Germinal center (tissue), 1 donor: ENCODE results near the gene MEG3.

ENCODE experiments used
- DNase-seq: peaks from one replicate; pipeline ENCODE4 v3.0.0; 2012; ENCODE audit warnings: mixed read lengths, low spot score

Gene MEG3

GRCh38 chr14:100846309-100846859 lies 20.5 kb downstream of the MEG3 start:
- DNase-seq: no peak

GRCh38 chr14:100849115-100849781 lies 23.3 kb downstream of the MEG3 start:
- no peak for DNase-seq

GRCh38 chr14:100850841-100851585 lies 25.1 kb downstream of the MEG3 start:
- peak; percentile 71 for DNase-seq

- no peak for DNase-seq
These were observed 25.6 kb downstream of the MEG3 start for GRCh38 chr14:100851586-100851916.

- DNase-seq: no peak
These were observed 26.2 kb downstream of the MEG3 start for GRCh38 chr14:100851946-100852620.

GRCh38 chr14:100854435-100854834 lies 28.5 kb downstream of the MEG3 start:
- no peak for DNase-seq

GRCh38 chr14:100855256-100855930 lies 29.5 kb downstream of the MEG3 start:
- no peak for DNase-seq

GRCh38 chr14:100856056-100856950 lies 30.4 kb downstream of the MEG3 start:
- no peak for DNase-seq

- DNase-seq: no peak
These were observed 31.5 kb downstream of the MEG3 start for GRCh38 chr14:100857233-100857922.

- no peak for DNase-seq
These were observed 32.3 kb downstream of the MEG3 start for GRCh38 chr14:100857923-100858837.

- DNase-seq: no peak
These were observed 32.9 kb downstream of the MEG3 start for GRCh38 chr14:100858838-100859220.

- no peak for DNase-seq
These were observed 33.9 kb downstream of the MEG3 start for GRCh38 chr14:100859781-100860180.

- no peak for DNase-seq
These were observed 34.8 kb downstream of the MEG3 start for GRCh38 chr14:100860556-100861187.

GRCh38 chr14:100861188-100861936 lies 35.4 kb downstream of the MEG3 start:
- no peak for DNase-seq

- no peak for DNase-seq
These were observed 36.0 kb downstream of the MEG3 start for GRCh38 chr14:100861937-100862247.

- DNase-seq: no peak
These were observed 36.4 kb downstream of the MEG3 start for GRCh38 chr14:100862277-100862676.

GRCh38 chr14:100862793-100863192 lies 36.9 kb downstream of the MEG3 start:
- no peak for DNase-seq

- no peak for DNase-seq
These were observed 38.3 kb downstream of the MEG3 start for GRCh38 chr14:100864206-100864605.
